Gastrocnemius medialis (tissue), 4 donors: Measurements from ENCODE around the gene PIGBOS1.

Source experiments
- CTCF ChIP-seq, 5 experiments: fragments of 450-650 bp in 3 of 5; fragments of 200-600 bp in 2 of 5; sonication (generic) in 2 of 5; IDR thresholded peaks in 4 of 5; conservative IDR thresholded peaks in 1 of 5; 1 replicate in 4 of 5; 2 replicates in 1 of 5; pipeline ENCODE4 v1.5.1; 2016 to 2019; ENCODE audit warnings: antibody characterized with exemption in 5 of 5, mild to moderate bottlenecking in 3 of 5, moderate library complexity in 3 of 5
- POLR2A ChIP-seq, 2 donors: fragments of 450-650 bp; IDR thresholded peaks; one replicate each; pipeline ENCODE4 v1.6.1; 2017; ENCODE audit warnings: antibody characterized with exemption in 2 of 2, mild to moderate bottlenecking in 2 of 2, moderate library complexity in 2 of 2

DNA sequence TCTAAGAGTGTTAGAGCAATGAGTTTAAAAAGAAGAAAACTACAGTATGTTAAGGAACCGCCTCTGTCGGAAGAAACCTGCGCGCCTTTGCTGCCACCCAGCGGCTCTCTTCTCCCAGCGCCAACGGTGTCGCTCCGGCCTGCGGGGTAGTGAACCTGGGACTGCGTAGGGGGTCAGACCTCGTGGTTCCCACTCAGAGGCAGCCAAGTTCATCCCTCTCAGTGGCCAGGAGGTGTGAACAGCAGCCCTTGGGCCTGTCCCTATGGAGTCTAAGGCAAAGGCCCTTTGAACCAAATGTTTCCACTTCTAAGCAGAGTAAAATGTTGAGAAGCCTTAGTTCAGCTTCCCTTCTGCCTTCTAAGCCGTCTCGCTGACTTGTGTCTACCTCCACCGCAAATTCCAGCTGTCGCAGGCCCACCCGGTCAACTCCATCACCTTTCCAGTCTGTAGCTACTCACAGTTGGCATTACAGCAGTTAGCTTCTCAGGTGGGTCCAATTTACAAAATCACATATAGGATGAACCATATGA is 28.3 kb downstream of the PIGBOS1 start:
- peak; percentile 59 to 93 (median 77) for TF ChIP-seq CTCF (IDR thresholded peaks at IDR 0.05 in 4 of 5, conservative IDR thresholded peaks at IDR 0.05 in 1 of 5)
- TF ChIP-seq POLR2A (IDR thresholded peaks at IDR 0.05), result no peak
